MM.1S (cell line): ENCODE measurements around the gene PCF11.

Experiments used
- DNase-seq: peaks from one replicate; pipeline ENCODE4 v3.0.0-alpha.2; 2015
- H2AFZ ChIP-seq: fragments of 300-600 bp; sonication (generic); 2 replicates; pipeline ENCODE4 v1.6.0; 2016; ENCODE audit warnings: antibody characterized with exemption, low read length
- H3F3A ChIP-seq: fragments of 300-600 bp; sonication (generic); 2 replicates; pipeline ENCODE4 v1.6.1; 2016; ENCODE audit warnings: mild to moderate bottlenecking, antibody characterized with exemption, low read length, moderate library complexity, mixed read lengths; ENCODE audit not compliant: insufficient read depth
- H3K27ac ChIP-seq: fragments of 300-600 bp; sonication (generic); 2 replicates; pipeline ENCODE4 v1.5.1; 2016; ENCODE audit warnings: mild to moderate bottlenecking, low read length
- H3K27me3 ChIP-seq: fragments of 300-600 bp; sonication (generic); replicated peaks from 2 replicates; pipeline ENCODE4 v1.6.0; 2016; ENCODE audit warnings: low read length; ENCODE audit not compliant: insufficient read depth
- H3K36me3 ChIP-seq: fragments of 300-600 bp; sonication (generic); replicated peaks from 2 replicates; pipeline ENCODE4 v1.6.1; 2016; ENCODE audit warnings: mild to moderate bottlenecking, low read length, mixed read lengths; ENCODE audit not compliant: insufficient read depth
- H3K4me1 ChIP-seq: fragments of 300-600 bp; sonication (generic); 2 replicates; pipeline ENCODE4 v1.6.1; 2016; ENCODE audit warnings: low read length, mixed read lengths
- H3K4me2 ChIP-seq: fragments of 300-600 bp; sonication (generic); 2 replicates; pipeline ENCODE4 v1.6.0; 2016; ENCODE audit warnings: low read depth, low read length
- H3K4me3 ChIP-seq: fragments of 300-600 bp; sonication (generic); 2 replicates; pipeline ENCODE4 v1.5.1; 2016; ENCODE audit warnings: low read length, mixed read lengths
- H3K79me2 ChIP-seq: fragments of 300-600 bp; sonication (generic); 2 replicates; pipeline ENCODE4 v1.6.1; 2016; ENCODE audit warnings: mixed run types, low read length, mixed read lengths
- H3K9ac ChIP-seq: fragments of 300-600 bp; sonication (generic); 2 replicates; pipeline ENCODE4 v1.6.1; 2016; ENCODE audit warnings: low read length, mixed read lengths
- H3K9me2 ChIP-seq: fragments of 300-600 bp; sonication (generic); replicated peaks from 2 replicates; pipeline ENCODE4 v1.6.1; 2016; ENCODE audit warnings: mild to moderate bottlenecking, low read length, mixed read lengths; ENCODE audit not compliant: insufficient read depth
- H3K9me3 ChIP-seq: fragments of 300-600 bp; sonication (generic); replicated peaks from 2 replicates; pipeline ENCODE4 v1.6.1; 2016; ENCODE audit warnings: mild to moderate bottlenecking, low read length, mixed read lengths; ENCODE audit not compliant: insufficient read depth
- H4K20me1 ChIP-seq: fragments of 300-600 bp; sonication (generic); 2 replicates; pipeline ENCODE4 v1.6.1; 2016; ENCODE audit warnings: mild to moderate bottlenecking, low read length, moderate library complexity, mixed read lengths; ENCODE audit not compliant: insufficient read depth
- EZH2 ChIP-seq: fragments of 300-600 bp; sonication (generic); optimal IDR thresholded peaks from 2 replicates; pipeline ENCODE3; 2017; ENCODE audit warnings: low read depth, mild to moderate bottlenecking, antibody characterized with exemption, low read length, mixed read lengths
- EZH2phosphoT487 ChIP-seq: fragments of 300-600 bp; sonication (generic); IDR thresholded peaks from 2 replicates; pipeline ENCODE4 v1.6.1; 2018; ENCODE audit warnings: antibody characterized with exemption, low read length
- TF ChIP-seq, protein P1 (sequence below): fragments of 300-600 bp; sonication (generic); IDR thresholded peaks from 2 replicates; pipeline ENCODE4 v1.5.1; 2016; ENCODE audit warnings: antibody characterized with exemption, low read length, mixed read lengths

Gene PCF11

GRCh38 chr11:83221694-83222093, 64.8 kb downstream of the PCF11 start:
- TF ChIP-seq EZH2phosphoT487 (no peak), EZH2 (no peak)
- TF ChIP-seq, protein P1, sequence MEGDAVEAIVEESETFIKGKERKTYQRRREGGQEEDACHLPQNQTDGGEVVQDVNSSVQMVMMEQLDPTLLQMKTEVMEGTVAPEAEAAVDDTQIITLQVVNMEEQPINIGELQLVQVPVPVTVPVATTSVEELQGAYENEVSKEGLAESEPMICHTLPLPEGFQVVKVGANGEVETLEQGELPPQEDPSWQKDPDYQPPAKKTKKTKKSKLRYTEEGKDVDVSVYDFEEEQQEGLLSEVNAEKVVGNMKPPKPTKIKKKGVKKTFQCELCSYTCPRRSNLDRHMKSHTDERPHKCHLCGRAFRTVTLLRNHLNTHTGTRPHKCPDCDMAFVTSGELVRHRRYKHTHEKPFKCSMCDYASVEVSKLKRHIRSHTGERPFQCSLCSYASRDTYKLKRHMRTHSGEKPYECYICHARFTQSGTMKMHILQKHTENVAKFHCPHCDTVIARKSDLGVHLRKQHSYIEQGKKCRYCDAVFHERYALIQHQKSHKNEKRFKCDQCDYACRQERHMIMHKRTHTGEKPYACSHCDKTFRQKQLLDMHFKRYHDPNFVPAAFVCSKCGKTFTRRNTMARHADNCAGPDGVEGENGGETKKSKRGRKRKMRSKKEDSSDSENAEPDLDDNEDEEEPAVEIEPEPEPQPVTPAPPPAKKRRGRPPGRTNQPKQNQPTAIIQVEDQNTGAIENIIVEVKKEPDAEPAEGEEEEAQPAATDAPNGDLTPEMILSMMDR, result no peak
- Histone ChIP-seq H2AFZ (no peak overlapping the region), H3F3A (no peaks in the 10 kb centered on the region), H4K20me1 (no peaks in the 10 kb centered on the region), H3K9me3 (no peaks in the 10 kb centered on the region), H3K9me2 (no peaks in the 10 kb centered on the region), H3K9ac (no peak overlapping the region), H3K79me2 (no peaks in the 10 kb centered on the region), H3K27me3 (no peaks in the 10 kb centered on the region), H3K4me1 (no peaks in the 10 kb centered on the region), H3K27ac (no peak overlapping the region), H3K4me2 (no peak overlapping the region), H3K4me3 (no peak overlapping the region), H3K36me3 (no peaks in the 10 kb centered on the region)
- no peak for DNase-seq

DNA sequence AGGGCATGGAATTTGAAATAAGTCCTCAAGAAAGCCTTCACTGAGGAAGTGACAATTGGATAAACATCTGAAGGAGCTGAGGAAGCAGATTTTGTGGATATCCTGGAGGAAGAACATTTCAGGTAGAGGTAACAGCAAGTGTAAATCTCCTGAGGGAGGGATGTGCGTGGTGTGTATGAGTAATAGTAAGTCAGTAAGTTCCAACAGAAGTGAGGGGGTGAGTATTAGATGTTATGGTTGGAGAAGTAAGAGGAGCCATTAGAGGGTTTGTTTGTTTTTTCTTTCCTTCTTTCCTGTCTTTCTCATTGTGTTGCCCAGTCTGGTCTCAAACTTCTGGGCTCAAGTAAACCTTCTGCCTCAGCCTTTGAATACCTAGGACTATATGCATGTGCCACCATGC, 65.6 kb downstream of the PCF11 start:
- H3K79me2 ChIP-seq, result no peaks in the 10 kb centered on the region
- no peak overlapping the region for H3K4me2 ChIP-seq
- H3K9me2 ChIP-seq, result no peaks in the 10 kb centered on the region
- H3F3A ChIP-seq, result no peaks in the 10 kb centered on the region
- no peak overlapping the region for H3K9ac ChIP-seq
- TF ChIP-seq, protein P1, result no peak
- TF ChIP-seq EZH2 (no peak), EZH2phosphoT487 (no peak)
- H3K27ac ChIP-seq, result no peak overlapping the region
- no peaks in the 10 kb centered on the region for H3K9me3 ChIP-seq
- no peak for DNase-seq
- no peaks in the 10 kb centered on the region for H3K36me3 ChIP-seq
- H4K20me1 ChIP-seq, result no peaks in the 10 kb centered on the region
- H3K27me3 ChIP-seq, result no peaks in the 10 kb centered on the region
- no peaks in the 10 kb centered on the region for H3K4me1 ChIP-seq
- no peak overlapping the region for H2AFZ ChIP-seq
- no peak overlapping the region for H3K4me3 ChIP-seq

DNA sequence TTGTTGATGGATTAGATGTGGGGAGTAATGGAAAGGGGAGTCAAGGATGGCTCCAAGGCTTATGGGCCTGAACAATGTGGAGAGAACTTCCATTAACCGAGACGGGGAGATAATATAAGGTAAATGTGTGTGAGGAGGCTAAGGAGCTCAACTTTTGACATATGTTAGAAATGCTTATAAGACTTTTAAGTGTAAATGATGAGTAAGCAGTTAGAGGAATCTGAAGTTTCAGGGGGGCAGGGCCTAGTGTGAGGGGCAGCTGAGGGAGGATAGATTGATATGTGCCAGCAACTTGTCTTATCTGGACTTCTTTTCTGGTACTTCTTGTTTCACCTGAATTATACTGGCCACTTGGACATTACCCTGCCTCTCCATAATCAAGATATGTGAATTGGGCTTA, 66.5 kb downstream of the PCF11 start:
- Histone ChIP-seq H3K36me3 (no peaks in the 10 kb centered on the region), H3K27ac (no peak overlapping the region), H3K9me3 (no peaks in the 10 kb centered on the region), H3K9ac (no peak overlapping the region), H3K4me1 (no peaks in the 10 kb centered on the region), H3F3A (no peaks in the 10 kb centered on the region), H3K27me3 (no peaks in the 10 kb centered on the region), H3K9me2 (no peaks in the 10 kb centered on the region), H3K79me2 (no peaks in the 10 kb centered on the region), H3K4me3 (no peak overlapping the region), H4K20me1 (no peaks in the 10 kb centered on the region), H2AFZ (no peak overlapping the region), H3K4me2 (no peak overlapping the region)
- TF ChIP-seq, protein P1, result no peak
- TF ChIP-seq EZH2 (no peak), EZH2phosphoT487 (no peak)
- DNase-seq, result no peak
